GM21390 (cell line): Measurements from ENCODE around the gene KRTCAP2.
"Not testable (repeated sequence)": the region's sequence is repeated elsewhere in the genome, so short reads cannot be mapped to it uniquely, and the experiment has no call there.

Source experiments
- ATAC-seq: cut with Tn5 transposase; IDR thresholded peaks from one replicate; pipeline ENCODE4 v1.9.1; 2021; ENCODE audit not compliant: unreplicated experiment

KRTCAP2 gene

GRCh38 chr1:155200920-155201319 is 27.8 kb upstream of the KRTCAP2 start:
- ATAC-seq: no peak

DNA sequence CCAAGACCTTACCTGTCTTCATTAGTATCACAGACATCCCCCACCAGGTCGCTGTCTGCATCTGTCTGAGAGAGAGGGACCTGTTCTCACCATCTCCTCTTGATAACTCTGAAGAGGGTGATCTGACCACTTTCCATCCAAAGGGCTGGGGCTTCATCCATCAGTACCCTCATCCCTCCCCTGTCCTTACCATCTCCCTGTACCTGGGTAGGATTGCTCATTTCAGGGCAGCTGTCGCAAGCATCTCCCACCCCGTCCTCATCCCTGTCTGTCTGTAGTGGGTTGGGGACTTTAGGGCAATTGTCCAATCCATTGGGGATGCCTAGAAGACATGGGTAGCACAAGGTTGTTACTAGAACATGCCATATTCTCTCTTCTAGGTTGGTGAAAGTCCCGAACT is 26.7 kb upstream of the KRTCAP2 start:
- no peak for ATAC-seq

DNA sequence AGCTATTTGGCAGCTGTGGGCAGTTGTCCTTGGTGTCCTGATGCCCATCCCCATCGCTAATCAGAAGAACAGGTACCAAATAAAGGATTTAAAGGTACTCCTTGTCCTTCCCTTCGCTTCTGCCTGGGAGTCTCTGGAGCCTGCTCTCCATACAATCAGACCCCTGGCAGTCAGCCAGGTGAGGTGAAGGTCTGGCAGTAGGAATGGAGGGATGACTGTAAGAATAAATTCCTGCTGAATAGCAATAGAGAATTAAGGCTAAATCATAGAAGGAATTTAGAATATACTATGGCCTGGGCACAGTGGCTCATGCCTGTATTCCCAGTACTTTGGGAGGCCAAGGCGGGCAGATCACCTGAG is 25.4 kb upstream of the KRTCAP2 start:
- no peak for ATAC-seq

DNA sequence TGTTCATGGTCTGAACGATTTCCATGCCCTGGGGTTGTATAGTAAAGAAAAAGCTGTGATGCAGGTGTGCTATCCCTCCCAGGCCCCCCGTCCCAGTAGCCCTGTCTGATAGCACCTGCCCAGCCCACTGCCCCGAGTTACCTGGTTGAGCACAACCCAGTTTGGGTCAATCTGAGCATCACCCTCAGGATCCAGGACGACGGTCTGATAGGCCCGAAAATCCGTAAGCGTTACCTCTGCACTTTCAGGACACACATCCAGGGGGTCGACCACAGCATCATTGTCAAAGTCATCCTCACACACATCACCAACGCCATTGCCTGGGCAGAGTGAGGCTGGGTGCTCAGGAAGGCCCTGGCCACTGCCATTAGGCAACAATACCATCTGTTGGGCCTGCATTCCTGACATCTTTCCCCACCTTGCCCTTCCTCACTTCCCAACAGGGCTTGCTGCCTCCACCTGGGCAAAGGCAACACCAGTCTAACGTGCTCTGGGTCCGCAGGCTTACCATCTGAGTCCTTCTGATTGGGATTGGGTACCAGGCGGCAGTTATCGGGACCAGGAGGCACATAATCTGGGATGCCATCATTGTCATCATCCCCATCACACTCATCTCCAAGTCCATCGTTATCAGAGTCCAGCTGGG is 24.9 kb upstream of the KRTCAP2 start:
- ATAC-seq: no peak

DNA sequence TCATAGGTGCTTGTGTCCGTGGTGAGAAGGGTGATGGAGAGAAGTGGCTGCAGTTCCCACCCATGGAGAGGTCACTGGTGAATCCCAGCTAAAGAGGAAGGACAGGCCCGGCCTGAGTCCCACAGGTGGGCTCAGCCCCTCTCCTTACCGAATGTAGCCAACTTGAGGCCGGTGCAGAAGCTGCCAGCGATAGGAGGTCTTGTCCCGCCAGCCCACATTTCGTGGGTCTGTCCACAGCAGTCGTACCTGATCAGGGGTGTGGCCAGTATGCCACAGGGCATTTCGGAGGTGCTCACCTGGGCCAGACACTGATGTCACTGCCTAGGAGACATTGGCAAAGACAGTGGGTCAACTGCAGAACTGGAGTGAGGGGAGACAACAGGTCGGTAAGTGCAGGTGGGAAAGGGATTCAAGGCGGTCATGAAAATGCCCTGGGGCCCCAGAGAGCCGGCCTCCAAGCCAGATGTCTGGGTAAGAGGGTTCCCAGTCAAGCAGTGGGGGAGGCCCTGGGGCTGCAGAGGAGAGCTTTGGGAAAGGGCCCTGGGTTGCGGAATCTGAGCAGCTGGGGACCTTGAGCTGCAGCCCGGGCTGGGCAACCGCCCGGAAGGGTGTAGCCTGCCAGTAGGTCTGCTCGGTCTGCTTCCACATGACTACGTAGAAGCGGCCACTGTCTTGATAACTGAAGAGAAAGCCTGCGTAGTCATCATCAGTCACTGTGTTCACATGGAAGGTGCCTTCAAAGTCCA is 24.0 kb upstream of the KRTCAP2 start:
- no peak for ATAC-seq

DNA sequence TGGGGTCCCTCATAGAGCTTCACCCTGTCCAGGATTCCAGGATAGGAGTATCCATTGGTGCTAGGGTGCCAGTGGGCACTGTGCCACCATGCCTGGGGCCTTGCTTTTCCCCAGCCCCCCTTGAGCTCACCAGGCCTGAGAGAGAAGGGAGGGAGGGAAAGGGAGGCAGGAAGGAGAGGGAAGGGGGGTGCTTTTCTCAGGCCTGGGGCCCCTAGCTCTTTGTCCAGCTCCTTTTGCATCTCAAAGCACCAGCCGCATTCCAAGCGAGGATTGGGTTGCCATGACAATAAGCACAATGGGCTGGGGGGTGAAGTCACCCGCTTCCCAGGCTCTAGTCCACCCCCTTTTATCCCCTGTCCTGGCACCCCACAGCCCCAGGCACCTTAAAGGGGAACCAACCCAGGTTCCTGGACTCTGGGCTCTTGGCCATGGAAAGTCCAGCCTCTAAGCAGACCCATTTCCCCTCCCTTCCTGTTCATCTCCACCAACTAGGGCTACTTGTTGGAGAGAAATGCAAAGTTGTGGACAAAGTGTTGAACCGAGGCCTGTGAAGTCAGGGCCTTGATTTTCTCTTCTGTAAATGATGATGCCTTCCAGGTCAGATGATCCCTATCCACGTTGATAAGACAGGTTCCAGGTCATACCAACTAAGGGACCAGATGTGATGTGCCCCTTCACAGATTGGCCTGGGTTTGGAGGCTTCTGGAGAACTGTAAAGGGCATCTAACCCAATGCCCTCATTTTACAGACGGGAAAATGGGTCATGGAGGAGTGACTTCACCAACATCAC is 23.2 kb upstream of the KRTCAP2 start:
- ATAC-seq: no peak

DNA sequence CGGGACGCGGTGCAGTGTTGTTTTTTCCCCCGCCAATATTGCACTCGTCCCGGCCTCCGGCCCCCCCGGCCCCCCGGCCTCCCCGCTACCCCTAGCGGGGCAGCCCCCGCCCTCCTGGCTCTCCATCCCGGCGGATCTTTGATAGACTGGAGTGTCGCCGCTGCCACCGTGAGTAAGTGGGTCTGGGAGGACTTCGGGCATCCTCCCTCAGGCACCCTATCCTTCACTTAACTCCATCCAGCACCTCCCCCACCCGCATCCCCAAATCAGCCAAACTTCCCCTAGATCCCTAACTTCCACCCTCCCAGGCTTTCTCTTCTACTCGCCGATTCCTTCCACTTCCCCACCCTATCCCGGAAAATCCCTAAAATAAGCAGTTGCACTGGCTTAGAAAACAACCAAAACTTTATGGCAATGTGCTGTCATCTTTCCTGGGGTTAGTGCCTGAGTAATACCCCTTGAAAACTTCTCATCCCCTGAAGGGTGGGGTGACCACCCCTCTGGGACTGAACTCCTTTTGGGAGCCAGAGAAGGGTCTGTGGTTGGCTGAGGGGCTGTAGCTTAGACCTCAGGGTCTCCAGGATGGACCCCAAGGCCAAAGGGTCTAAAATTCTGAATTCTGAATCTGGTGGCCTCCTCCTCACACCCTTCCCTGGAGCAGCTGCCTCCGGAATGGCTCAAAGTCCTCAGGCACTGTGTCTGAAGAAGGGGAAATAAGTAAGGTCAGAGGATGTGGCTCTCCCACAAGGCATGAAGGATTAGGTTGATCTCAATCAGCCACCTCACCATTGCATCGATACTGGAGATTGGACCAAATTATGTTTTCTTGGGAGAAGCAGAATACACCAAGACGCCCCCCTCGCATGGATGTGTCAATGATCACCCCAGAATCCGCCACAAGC is 22.3 kb upstream of the KRTCAP2 start:
- ATAC-seq: no peak

DNA sequence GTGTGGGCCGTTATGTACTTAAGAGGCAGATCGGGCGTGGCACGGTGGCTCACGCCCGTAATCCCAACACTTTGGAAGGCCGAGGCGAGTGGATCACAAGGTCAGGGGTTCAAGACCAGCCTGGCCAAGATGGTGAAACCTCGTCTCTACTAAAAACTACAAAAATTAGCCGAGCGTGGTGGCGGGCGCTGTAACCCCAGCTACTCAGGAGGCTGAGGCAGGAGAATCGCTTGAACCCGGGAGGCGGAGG is 20.8 kb upstream of the KRTCAP2 start:
- not testable (repeated sequence) for ATAC-seq

- peak; percentile 67 for ATAC-seq
Measured at GRCh38 chr1:155193275-155193990, 20.3 kb upstream of the KRTCAP2 start.

DNA sequence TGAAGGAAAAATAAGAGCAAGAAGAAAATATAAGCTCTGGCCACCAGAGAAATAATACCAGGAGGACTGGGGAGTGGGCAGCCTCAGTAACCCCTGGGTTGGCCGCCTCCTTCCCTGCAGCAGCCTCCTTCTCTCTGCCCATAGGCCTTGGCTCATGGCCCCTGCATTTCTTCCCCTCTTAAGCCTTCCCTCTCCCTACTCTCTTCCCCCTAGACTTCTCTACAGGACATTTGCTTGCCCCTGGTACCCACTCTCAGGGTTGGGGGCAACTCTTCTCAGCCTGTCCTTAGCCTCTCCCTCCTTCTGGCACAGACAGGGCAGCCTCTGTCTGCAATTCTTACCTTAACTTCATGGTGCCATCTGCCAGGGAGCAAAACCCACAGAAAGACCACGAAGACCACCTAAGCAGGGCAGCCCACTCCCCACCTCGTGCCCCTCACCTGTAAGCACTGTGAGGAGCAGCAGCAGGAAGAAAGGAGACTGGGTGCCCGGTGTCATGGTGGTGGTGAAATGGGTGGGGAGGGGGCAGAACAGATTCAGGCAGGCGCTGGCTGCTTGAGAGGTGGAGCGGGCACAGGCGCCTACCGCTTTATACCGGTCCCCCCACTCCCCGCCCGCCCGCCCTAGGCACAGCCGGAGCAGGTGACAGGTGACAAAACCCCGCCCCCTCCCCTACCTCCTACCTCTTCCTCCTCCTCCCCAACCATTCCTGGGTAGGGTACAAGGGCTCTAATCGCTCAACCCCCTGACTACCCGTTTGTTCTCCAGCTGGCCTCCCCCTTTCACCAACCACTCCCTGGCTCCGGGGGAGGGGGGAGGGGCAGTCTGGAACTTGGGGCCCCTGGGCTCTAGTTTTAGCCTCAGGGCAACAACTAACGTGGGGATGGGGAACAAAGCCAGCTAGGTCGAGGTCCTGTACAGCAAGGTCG is 19.5 kb upstream of the KRTCAP2 start:
- no peak for ATAC-seq

GRCh38 chr1:155191904-155192303 is 18.8 kb upstream of the KRTCAP2 start:
- no peak for ATAC-seq

DNA sequence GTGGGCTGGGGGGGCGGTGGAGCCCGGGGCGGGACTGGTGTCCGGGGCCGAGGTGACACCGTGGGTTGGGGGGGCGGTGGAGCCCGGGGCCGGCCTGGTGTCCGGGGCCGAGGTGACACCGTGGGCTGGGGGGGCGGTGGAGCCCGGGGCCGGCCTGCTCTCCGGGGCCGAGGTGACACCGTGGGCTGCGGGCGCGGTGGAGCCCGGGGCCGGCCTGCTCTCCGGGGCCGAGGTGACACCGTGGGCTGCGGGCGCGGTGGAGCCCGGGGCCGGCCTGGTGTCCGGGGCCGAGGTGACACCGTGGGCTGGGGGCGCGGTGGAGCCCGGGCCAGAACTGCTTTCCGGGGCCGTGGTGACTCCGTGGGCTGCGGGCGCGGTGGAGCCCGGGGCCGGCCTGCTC is 16.8 kb upstream of the KRTCAP2 start:
- ATAC-seq: not testable (repeated sequence)

- ATAC-seq: no peak
Measured at GRCh38 chr1:155188268-155188667, 15.2 kb upstream of the KRTCAP2 start.

- ATAC-seq: no peak
Measured at GRCh38 chr1:155187456-155187891, 14.4 kb upstream of the KRTCAP2 start.

DNA sequence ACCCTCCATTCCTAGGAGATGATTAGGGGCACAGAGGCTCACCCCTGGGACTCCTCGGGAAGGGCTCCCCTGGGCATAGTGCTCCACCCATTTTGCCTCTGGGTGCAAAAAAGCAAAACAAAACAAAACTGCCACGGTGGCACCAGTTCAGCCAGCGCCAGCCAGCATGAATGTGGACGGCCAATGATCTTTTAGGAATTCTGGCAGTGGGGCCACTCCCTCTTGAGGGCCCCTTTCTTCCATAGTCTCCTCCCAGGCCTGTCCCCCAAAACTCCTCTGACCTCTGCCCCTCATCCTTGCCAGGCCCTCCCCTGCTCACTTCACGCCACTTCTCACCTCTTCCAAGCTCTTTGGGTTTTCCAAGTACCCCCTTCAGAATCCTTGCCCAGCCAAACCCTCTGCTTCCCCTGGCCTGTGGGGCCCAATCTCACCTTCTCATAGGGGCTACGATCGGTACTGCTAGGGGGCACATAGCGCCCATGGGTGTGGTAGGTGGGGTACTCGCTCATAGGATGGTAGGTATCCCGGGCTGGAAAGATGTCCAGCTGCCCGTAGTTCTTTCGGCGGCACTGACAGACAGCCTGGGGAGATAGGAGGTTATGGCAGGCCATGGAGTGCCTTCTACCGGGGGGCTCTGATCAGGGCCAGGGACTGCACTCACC is 13.8 kb upstream of the KRTCAP2 start:
- no peak for ATAC-seq

- no peak for ATAC-seq
Measured at GRCh38 chr1:155186067-155186793, 13.1 kb upstream of the KRTCAP2 start.

GRCh38 chr1:155185783-155186066 is 12.6 kb upstream of the KRTCAP2 start:
- ATAC-seq: no peak
